HepG2 (cell line): Measurements from ENCODE around the gene PDGFB. TPM values are rescaled to one million over a fixed set of nuclear protein-coding genes. Genes with fewer than 3 reads are reported as not detected.

Experiments
- ATAD3A ChIP-seq: sonication (generic); formaldehyde crosslinking; IDR thresholded peaks from 2 replicates; pipeline ENCODE4 v1.4.0; 2020; ENCODE audit warnings: missing genetic modification reagents
- CCAR2 ChIP-seq: fragments of 200-400 bp; formaldehyde crosslinking; optimal IDR thresholded peaks from 2 replicates; pipeline ENCODE3; 2018; ENCODE audit warnings: low read depth, mild to moderate bottlenecking, low read length, moderate library complexity
- DMAP1 ChIP-seq: IDR thresholded peaks from 2 replicates; pipeline ENCODE4 v1.6.1; 2016
- GLMP ChIP-seq: sonication (generic); formaldehyde crosslinking; IDR thresholded peaks from 2 replicates; pipeline ENCODE4 v1.9.0; 2021; ENCODE audit warnings: missing genetic modification reagents, mild to moderate bottlenecking, borderline replicate concordance
- KAT8 ChIP-seq: IDR thresholded peaks from 2 replicates; pipeline ENCODE4 v1.6.1; 2016; ENCODE audit warnings: missing genetic modification reagents, missing compliant biosample characterization
- MYPOP ChIP-seq: sonication (generic); formaldehyde crosslinking; IDR thresholded peaks from 2 replicates; pipeline ENCODE4 v1.8.1; 2023; ENCODE audit warnings: mild to moderate bottlenecking, moderate library complexity, missing genetic modification reagents
- NFE2 ChIP-seq: sonication (generic); formaldehyde crosslinking; IDR thresholded peaks from 2 replicates; pipeline ENCODE4 v1.4.0; 2020; ENCODE audit warnings: missing genetic modification reagents
- PBX3 ChIP-seq: sonication (generic); formaldehyde crosslinking; IDR thresholded peaks from 2 replicates; pipeline ENCODE4 v1.8.1; 2023; ENCODE audit warnings: missing genetic modification reagents, inconsistent platforms, borderline replicate concordance
- SMARCC2 ChIP-seq: fragments of 450-650 bp; IDR thresholded peaks from 2 replicates; pipeline ENCODE4 v1.6.1; 2017; ENCODE audit warnings: antibody characterized with exemption, mild to moderate bottlenecking
- SRF ChIP-seq: IDR thresholded peaks from 2 replicates; pipeline ENCODE4 v1.6.1; 2011; ENCODE audit warnings: mild to moderate bottlenecking, low read depth, low read length, moderate library complexity
- THAP11 ChIP-seq: IDR thresholded peaks from 2 replicates; pipeline ENCODE4 v1.6.1; 2016; ENCODE audit warnings: missing biosample characterization, missing genetic modification reagents
- ZBTB20 ChIP-seq: sonication (generic); formaldehyde crosslinking; IDR thresholded peaks from 2 replicates; pipeline ENCODE4 v1.8.1; 2023; ENCODE audit warnings: missing genetic modification reagents, low read depth, mild to moderate bottlenecking, borderline replicate concordance
- ZBTB38 ChIP-seq: sonication (generic); formaldehyde crosslinking; IDR thresholded peaks from 2 replicates; pipeline ENCODE4 v1.5.1; 2020; ENCODE audit warnings: mild to moderate bottlenecking, missing genetic modification reagents
- ZBTB49 ChIP-seq: sonication (generic); formaldehyde crosslinking; IDR thresholded peaks from 2 replicates; pipeline ENCODE4 v1.4.0; 2020; ENCODE audit warnings: missing genetic modification reagents, borderline replicate concordance
- ZFP90 ChIP-seq: sonication (generic); formaldehyde crosslinking; IDR thresholded peaks from 2 replicates; pipeline ENCODE4 v1.8.0; 2022; ENCODE audit warnings: missing genetic modification reagents, mild to moderate bottlenecking, inconsistent platforms, borderline replicate concordance
- ZNF121 ChIP-seq: sonication (generic); formaldehyde crosslinking; IDR thresholded peaks from 2 replicates; pipeline ENCODE4 v1.5.0; 2020; ENCODE audit warnings: mild to moderate bottlenecking, missing genetic modification reagents
- ZNF431 ChIP-seq: sonication (generic); formaldehyde crosslinking; IDR thresholded peaks from 2 replicates; pipeline ENCODE4 v1.9.0; 2022; ENCODE audit warnings: missing genetic modification reagents, low read depth, mild to moderate bottlenecking, borderline replicate concordance
- ZNF460 ChIP-seq: sonication (generic); formaldehyde crosslinking; IDR thresholded peaks from 2 replicates; pipeline ENCODE4 v1.5.1; 2020; ENCODE audit warnings: missing genetic modification reagents, mild to moderate bottlenecking, borderline replicate concordance
- ZNF510 ChIP-seq: sonication (generic); formaldehyde crosslinking; IDR thresholded peaks from 2 replicates; pipeline ENCODE4 v1.4.0; 2020; ENCODE audit warnings: low read depth, mild to moderate bottlenecking, missing genetic modification reagents
- ZNF552 ChIP-seq: sonication (generic); formaldehyde crosslinking; IDR thresholded peaks from 2 replicates; pipeline ENCODE4 v1.9.0; 2022; ENCODE audit warnings: missing genetic modification reagents, mild to moderate bottlenecking, borderline replicate concordance
- ZNF564 ChIP-seq: sonication (generic); formaldehyde crosslinking; IDR thresholded peaks from 2 replicates; pipeline ENCODE4 v1.8.1; 2023; ENCODE audit warnings: mild to moderate bottlenecking, missing genetic modification reagents
- ZNF567 ChIP-seq: sonication (generic); formaldehyde crosslinking; IDR thresholded peaks from 2 replicates; pipeline ENCODE4 v1.8.1; 2023; ENCODE audit warnings: mild to moderate bottlenecking, missing genetic modification reagents, borderline replicate concordance
- ZNF737 ChIP-seq: sonication (generic); formaldehyde crosslinking; IDR thresholded peaks from 2 replicates; pipeline ENCODE4 v1.5.0; 2020; ENCODE audit warnings: missing genetic modification reagents, mild to moderate bottlenecking, borderline replicate concordance
- ZSCAN20 ChIP-seq: sonication (generic); formaldehyde crosslinking; IDR thresholded peaks from 2 replicates; pipeline ENCODE4 v1.4.0; 2020; ENCODE audit warnings: missing genetic modification reagents, mild to moderate bottlenecking, borderline replicate concordance
- ZSCAN22 ChIP-seq: sonication (generic); formaldehyde crosslinking; IDR thresholded peaks from 2 replicates; pipeline ENCODE4 v1.4.0; 2020; ENCODE audit warnings: mild to moderate bottlenecking, missing genetic modification reagents
- polyA plus RNA-seq, 8 experiments: library from polyadenylated mRNA; depleted of rRNA in 3 of 8; stranded (reverse) in 7 of 8; unstranded in 1 of 8; fragments of >200 nt; fragmentation: Illumina TruSeq in 4 of 8; extraction: Trizol in 4 of 8; gene quantifications; 2 replicates each; pipeline versions ENCODE4 v1.2.1 to v1.2.3, GENCODE V29; 2011 to 2016; ENCODE audit warnings: low read depth in 4 of 8, missing spikeins in 1 of 8, mixed read lengths in 1 of 8; ENCODE audit not compliant: insufficient read depth in 1 of 8
- total RNA-seq, 5 experiments: library from RNA; depleted of rRNA; stranded (reverse); fragments of >200 nt; fragmentation: Illumina TruSeq; extraction: Trizol; gene quantifications; 2 replicates each; pipeline ENCODE4 v1.2.3, GENCODE V29; 2016; ENCODE audit warnings: low read depth in 1 of 5

PDGFB gene
- total and polyA plus RNA-seq, 2 of the 13 experiments (the other 11 are each of a cell fraction or from before 2014, with no cell fraction given) = 1.4 to 10.1 TPM

GRCh38 chr22:39174498-39175352 lies 70.1 kb downstream of the PDGFB start (continued):
- TF ChIP-seq ZBTB49 (CRISPR knock-in tag) (no peak), PBX3 (CRISPR knock-in tag) (no peak), SMARCC2 (no peak), ZNF121 (CRISPR knock-in tag) (no peak), ZNF552 (CRISPR knock-in tag) (no peak), MYPOP (CRISPR knock-in tag) (0 out of 2 replicates have a peak, but pooled peaks have one; percentile 30), ZNF564 (no peak), ZNF510 (CRISPR knock-in tag) (no peak), CCAR2 (no peak), SRF (no peak), DMAP1 (CRISPR knock-in tag) (peak; percentile 59; the same call in 1 of the 2 replicates), ZBTB20 (CRISPR knock-in tag) (peak; percentile 61; the same call in 1 of the 2 replicates), GLMP (CRISPR knock-in tag) (no peak), NFE2 (CRISPR knock-in tag) (no peak), ZNF737 (CRISPR knock-in tag) (no peak), ZNF431 (no peak), ZFP90 (CRISPR knock-in tag) (no peak), THAP11 (CRISPR knock-in tag) (peak; percentile 80), KAT8 (CRISPR knock-in tag) (peak; percentile 79), ZNF460 (CRISPR knock-in tag) (no peak), ZBTB38 (CRISPR knock-in tag) (no peak; the same call in 1 of the 2 replicates), ZNF567 (no peak), ZSCAN22 (CRISPR knock-in tag) (no peak), ZSCAN20 (no peak), ATAD3A (CRISPR knock-in tag) (no peak)
